Measurements from ENCODE around the gene RFX7. TPM values are rescaled to one million over a fixed set of nuclear protein-coding genes. Genes with fewer than 3 reads are reported as not detected.

Gene RFX7
- total and polyA plus RNA-seq, 8 donors = 0.58 to 41.4 (median 1.7) TPM

- Histone ChIP-seq H3K36me3 (no peaks in the 10 kb centered on the region), H3K9me3 (no peaks in the 10 kb centered on the region), H3K4me1 (peaks cover 32 to 59% (median 43%) of the 10 kb centered on the region in 4 donors), H3K27ac (no peak overlapping the region), H3K27me3 (no peaks in the 10 kb centered on the region), H3K4me3 (peak overlapping the region in 3 of 4 donors; percentile 11 to 95 (median 76))
- WGBS, 5 donors = 26 to 34% (median 29%) methylated on average over 5 of the region's 5 CpGs
- DNase-seq = peak in 1 of 2 donors; percentile 14
- TF ChIP-seq CTCF (IDR thresholded peaks at IDR 0.05) = no peak
- TF ChIP-seq POLR2AphosphoS5 (IDR thresholded peaks at IDR 0.05) = no peak
- no peak for TF ChIP-seq POLR2A (IDR thresholded peaks at IDR 0.05)
- TF ChIP-seq EP300 (IDR thresholded peaks at IDR 0.05) = no peak
- intact Hi-C loops (cut with DNase I; ENCODE audit: low total_unique reads) = loop anchor here (10.0 kb wide), 1 partner anchor 183 kb away; no protein-coding TSS in a partner anchor
These were observed 2.1 kb downstream of the RFX7 start for GRCh38 chr15:56241374-56242105.

GRCh38 chr15:56240390-56240789, 3.3 kb downstream of the RFX7 start:
- TF ChIP-seq CTCF (IDR thresholded peaks at IDR 0.05) (no peak), POLR2A (IDR thresholded peaks at IDR 0.05) (no peak), EP300 (IDR thresholded peaks at IDR 0.05) (no peak), POLR2AphosphoS5 (IDR thresholded peaks at IDR 0.05) (no peak)
- intact Hi-C loops (cut with DNase I; ENCODE audit: low total_unique reads) = loop anchor here (10.0 kb wide), 1 partner anchor 184 kb away; no protein-coding TSS in a partner anchor

GRCh38 chr15:56236197-56236596, 7.5 kb downstream of the RFX7 start:
- Histone ChIP-seq H3K4me3 (no peak overlapping the region), H3K27ac (no peak overlapping the region), H3K36me3 (peaks cover 9 to 29% (median 16%) of the 10 kb centered on the region in 4 donors), H3K4me1 (peaks cover 4 to 21% (median 11%) of the 10 kb centered on the region in 4 donors), H3K9me3 (peaks cover 5 to 25% (median 18%) of the 10 kb centered on the region in 4 donors), H3K27me3 (no peaks in the 10 kb centered on the region)
- WGBS, 5 donors = 55 to 82% (median 75%) methylated on average over 3 of the region's 3 CpGs
- TF ChIP-seq POLR2AphosphoS5 (IDR thresholded peaks at IDR 0.05) = no peak
- TF ChIP-seq POLR2A (IDR thresholded peaks at IDR 0.05) = no peak
- TF ChIP-seq EP300 (IDR thresholded peaks at IDR 0.05) = no peak
- no peak for TF ChIP-seq CTCF (IDR thresholded peaks at IDR 0.05)
- no peak for DNase-seq
- intact Hi-C loops (cut with DNase I; ENCODE audit: low total_unique reads) = no loop called here

More at GRCh38 chr15:56240390-56240789, 3.3 kb downstream of the RFX7 start:
- Histone ChIP-seq H3K27me3 (no peaks in the 10 kb centered on the region), H3K4me3 (no peak overlapping the region), H3K9me3 (no peaks in the 10 kb centered on the region), H3K36me3 (no peaks in the 10 kb centered on the region), H3K27ac (no peak overlapping the region), H3K4me1 (peaks cover 24 to 49% (median 39%) of the 10 kb centered on the region in 4 donors)
- no peak for DNase-seq

DNA sequence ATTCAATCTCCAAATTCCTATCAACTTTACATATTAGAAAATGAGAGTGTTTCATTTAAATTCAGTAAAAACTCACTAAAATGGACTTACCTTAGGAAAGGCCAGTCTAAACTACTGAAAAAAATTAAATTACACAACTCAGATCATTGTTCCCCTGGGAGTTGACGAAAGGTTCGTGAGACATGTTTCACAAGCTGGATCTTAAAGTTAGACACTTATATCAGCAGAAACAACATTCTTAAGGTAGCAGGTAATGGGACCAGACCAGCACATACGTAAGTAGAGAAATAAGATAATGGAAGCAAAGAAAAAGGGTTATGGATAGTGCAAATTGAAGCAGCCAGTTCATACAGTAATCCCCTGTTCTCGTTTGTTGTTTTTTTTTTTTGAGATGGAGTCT, 8.9 kb downstream of the RFX7 start:
- peaks cover 5 to 34% (median 22%) of the 10 kb centered on the region in 4 donors for H3K9me3 ChIP-seq
- H3K27me3 ChIP-seq = no peaks in the 10 kb centered on the region
- no peak overlapping the region for H3K27ac ChIP-seq
- peaks cover 9 to 43% (median 22%) of the 10 kb centered on the region in 4 donors for H3K36me3 ChIP-seq
- DNase-seq = no peak
- H3K4me1 ChIP-seq = peaks cover 0 to 16% (median 6%) of the 10 kb centered on the region in 4 donors
- intact Hi-C loops (cut with DNase I; ENCODE audit: low total_unique reads) = no loop called here
- no peak overlapping the region for H3K4me3 ChIP-seq
- 83 to 93% (median 87%) methylated on average over 4 of the region's 4 CpGs for WGBS, 5 donors
- TF ChIP-seq EP300 (IDR thresholded peaks at IDR 0.05) (no peak), POLR2A (IDR thresholded peaks at IDR 0.05) (no peak), POLR2AphosphoS5 (IDR thresholded peaks at IDR 0.05) (no peak), CTCF (IDR thresholded peaks at IDR 0.05) (no peak)
